Measurements from ENCODE around the gene URI1. TPM values are rescaled to one million over a fixed set of nuclear protein-coding genes. Genes with fewer than 3 reads are reported as not detected.
A peak's percentile ranks its signal among the peaks of the same experiment; 100 is the strongest.

Gene URI1
- total RNA-seq, 1 experiment from 2014 or later = 71.0 TPM

DNA sequence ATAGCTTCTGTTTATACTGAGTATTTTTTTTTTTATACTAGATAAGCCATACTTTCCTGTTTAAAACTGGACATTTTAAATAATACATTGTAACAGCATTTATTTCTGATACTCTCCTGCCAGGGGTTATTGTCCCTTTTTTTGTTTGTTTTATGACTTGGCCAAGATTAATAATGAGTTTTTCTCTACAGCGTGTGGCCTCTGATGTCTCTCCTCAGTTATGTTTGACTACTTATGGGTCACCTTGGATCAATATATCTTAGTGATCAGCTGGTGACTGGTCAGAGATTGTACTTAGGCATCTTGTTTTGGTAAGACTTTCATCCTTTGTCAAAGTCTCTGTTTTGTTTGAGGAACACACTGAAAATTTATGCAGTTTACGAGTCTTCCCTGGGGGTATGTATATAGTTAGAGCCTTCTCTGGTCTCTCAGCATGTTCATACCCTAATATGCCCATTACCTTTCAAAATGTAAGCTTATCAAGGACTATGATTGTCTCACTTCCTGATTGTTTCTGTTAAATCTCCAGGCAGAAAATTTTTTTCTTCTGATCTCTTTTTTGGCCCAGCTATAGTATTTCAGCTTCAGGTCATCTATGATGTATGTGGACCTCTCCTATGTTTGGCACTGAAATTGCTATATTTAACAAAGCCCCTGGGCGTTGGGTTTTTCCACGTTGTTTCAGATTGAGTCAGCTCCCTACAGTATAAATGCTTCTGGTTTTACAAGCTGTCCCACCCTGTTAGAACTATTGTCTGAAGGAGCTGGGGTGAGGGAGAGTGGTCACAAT is 87.9 kb downstream of the URI1 start:
- Histone ChIP-seq H3K27me3 (ENCODE audit: control insufficient read depth, insufficient read depth, low read length) (no peaks in the 10 kb centered on the region), H3K4me3 (ENCODE audit: low read depth in 2 of 2, low read length in 2 of 2) (no peak overlapping the region), H3K36me3 (ENCODE audit: control insufficient read depth, insufficient read depth, low read length) (no peaks in the 10 kb centered on the region), H3K27ac (ENCODE audit: low read length) (no peak overlapping the region), H3K4me1 (ENCODE audit: control insufficient read depth, insufficient read depth, low read length) (no peaks in the 10 kb centered on the region; the same call in 1 of the 2 replicates), H3K9me3 (ENCODE audit: control insufficient read depth, insufficient read depth, low read depth, low read length) (0 out of 2 replicates have a peak, but pooled peaks cover 3% of the 10 kb centered on the region)
- DNase-seq (ENCODE audit: low read depth, low spot score) (no peak), ATAC-seq (0 out of 2 replicates have a peak, but pooled peaks have one; percentile 38)
- no TSS peak for BruUV-seq (replicated peaks)
- TF ChIP-seq SIN3A (IDR thresholded peaks at IDR 0.05; ENCODE audit: borderline replicate concordance, insufficient read depth, low read depth, low read length) = no peak
- TF ChIP-seq POLR2AphosphoS5 (IDR thresholded peaks at IDR 0.05; ENCODE audit: low read depth, low read length) = no peak
- no peak for TF ChIP-seq TCF7L2 (IDR thresholded peaks at IDR 0.05; ENCODE audit: low read depth, low read length)
- TF ChIP-seq, protein P1, sequence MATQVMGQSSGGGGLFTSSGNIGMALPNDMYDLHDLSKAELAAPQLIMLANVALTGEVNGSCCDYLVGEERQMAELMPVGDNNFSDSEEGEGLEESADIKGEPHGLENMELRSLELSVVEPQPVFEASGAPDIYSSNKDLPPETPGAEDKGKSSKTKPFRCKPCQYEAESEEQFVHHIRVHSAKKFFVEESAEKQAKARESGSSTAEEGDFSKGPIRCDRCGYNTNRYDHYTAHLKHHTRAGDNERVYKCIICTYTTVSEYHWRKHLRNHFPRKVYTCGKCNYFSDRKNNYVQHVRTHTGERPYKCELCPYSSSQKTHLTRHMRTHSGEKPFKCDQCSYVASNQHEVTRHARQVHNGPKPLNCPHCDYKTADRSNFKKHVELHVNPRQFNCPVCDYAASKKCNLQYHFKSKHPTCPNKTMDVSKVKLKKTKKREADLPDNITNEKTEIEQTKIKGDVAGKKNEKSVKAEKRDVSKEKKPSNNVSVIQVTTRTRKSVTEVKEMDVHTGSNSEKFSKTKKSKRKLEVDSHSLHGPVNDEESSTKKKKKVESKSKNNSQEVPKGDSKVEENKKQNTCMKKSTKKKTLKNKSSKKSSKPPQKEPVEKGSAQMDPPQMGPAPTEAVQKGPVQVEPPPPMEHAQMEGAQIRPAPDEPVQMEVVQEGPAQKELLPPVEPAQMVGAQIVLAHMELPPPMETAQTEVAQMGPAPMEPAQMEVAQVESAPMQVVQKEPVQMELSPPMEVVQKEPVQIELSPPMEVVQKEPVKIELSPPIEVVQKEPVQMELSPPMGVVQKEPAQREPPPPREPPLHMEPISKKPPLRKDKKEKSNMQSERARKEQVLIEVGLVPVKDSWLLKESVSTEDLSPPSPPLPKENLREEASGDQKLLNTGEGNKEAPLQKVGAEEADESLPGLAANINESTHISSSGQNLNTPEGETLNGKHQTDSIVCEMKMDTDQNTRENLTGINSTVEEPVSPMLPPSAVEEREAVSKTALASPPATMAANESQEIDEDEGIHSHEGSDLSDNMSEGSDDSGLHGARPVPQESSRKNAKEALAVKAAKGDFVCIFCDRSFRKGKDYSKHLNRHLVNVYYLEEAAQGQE (IDR thresholded peaks at IDR 0.05; ENCODE audit: insufficient read depth in 1 of 2, low read depth in 2 of 2, low read length in 1 of 2) = no peak
- TF ChIP-seq, protein P2, sequence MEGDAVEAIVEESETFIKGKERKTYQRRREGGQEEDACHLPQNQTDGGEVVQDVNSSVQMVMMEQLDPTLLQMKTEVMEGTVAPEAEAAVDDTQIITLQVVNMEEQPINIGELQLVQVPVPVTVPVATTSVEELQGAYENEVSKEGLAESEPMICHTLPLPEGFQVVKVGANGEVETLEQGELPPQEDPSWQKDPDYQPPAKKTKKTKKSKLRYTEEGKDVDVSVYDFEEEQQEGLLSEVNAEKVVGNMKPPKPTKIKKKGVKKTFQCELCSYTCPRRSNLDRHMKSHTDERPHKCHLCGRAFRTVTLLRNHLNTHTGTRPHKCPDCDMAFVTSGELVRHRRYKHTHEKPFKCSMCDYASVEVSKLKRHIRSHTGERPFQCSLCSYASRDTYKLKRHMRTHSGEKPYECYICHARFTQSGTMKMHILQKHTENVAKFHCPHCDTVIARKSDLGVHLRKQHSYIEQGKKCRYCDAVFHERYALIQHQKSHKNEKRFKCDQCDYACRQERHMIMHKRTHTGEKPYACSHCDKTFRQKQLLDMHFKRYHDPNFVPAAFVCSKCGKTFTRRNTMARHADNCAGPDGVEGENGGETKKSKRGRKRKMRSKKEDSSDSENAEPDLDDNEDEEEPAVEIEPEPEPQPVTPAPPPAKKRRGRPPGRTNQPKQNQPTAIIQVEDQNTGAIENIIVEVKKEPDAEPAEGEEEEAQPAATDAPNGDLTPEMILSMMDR (IDR thresholded peaks at IDR 0.05) = no peak
- ChIA-PET POLR2A (interaction anchor here (0.7 kb wide), 1 partner anchor 39 kb away, joined by 4 read pairs; no protein-coding TSS in a partner anchor), CTCF (no interaction called here)
- in situ Hi-C loops (cut with HindIII; ENCODE audit: low pct_unique_long_range_greater_than_20kb, low sequenced_read_pairs) = no loop called here
- intact Hi-C loops (cut with micrococcal nuclease; ENCODE audit: unreplicated experiment) = no loop called here

DNA sequence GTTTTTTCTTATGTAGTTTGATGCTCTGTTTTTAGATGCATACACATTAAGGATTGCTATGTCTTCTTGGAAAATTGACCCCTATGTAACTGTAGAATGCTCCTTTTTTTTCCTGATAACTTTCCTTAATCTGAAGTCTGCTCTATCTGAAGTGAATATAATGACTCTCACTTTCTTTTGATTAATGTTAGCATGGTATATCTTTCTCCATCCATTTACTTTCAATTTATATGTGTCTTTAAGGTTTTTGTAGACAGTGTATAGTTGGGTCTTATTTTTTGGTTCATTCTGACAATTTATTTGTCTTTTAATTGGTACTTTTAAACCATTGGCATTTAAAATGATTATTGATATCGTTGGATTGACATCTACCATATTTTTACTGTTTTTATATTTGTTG is 92.3 kb downstream of the URI1 start:
- Histone ChIP-seq H3K27me3 (ENCODE audit: control insufficient read depth, insufficient read depth, low read length) (no peaks in the 10 kb centered on the region), H3K9me3 (ENCODE audit: control insufficient read depth, insufficient read depth, low read depth, low read length) (0 out of 2 replicates have a peak, but pooled peaks cover 3% of the 10 kb centered on the region), H3K27ac (ENCODE audit: low read length) (no peak overlapping the region), H3K36me3 (ENCODE audit: control insufficient read depth, insufficient read depth, low read length) (no peaks in the 10 kb centered on the region), H3K4me1 (ENCODE audit: control insufficient read depth, insufficient read depth, low read length) (no peaks in the 10 kb centered on the region), H3K4me3 (ENCODE audit: low read depth in 2 of 2, low read length in 2 of 2) (no peak overlapping the region)
- intact Hi-C loops (cut with micrococcal nuclease; ENCODE audit: unreplicated experiment) (no loop called here), in situ Hi-C loops (cut with HindIII; ENCODE audit: low pct_unique_long_range_greater_than_20kb, low sequenced_read_pairs) (no loop called here)
- ChIA-PET POLR2A (no interaction called here), CTCF (no interaction called here)
- TF ChIP-seq TCF7L2 (IDR thresholded peaks at IDR 0.05; ENCODE audit: low read depth, low read length) = no peak
- TF ChIP-seq, protein P1 (IDR thresholded peaks at IDR 0.05; ENCODE audit: insufficient read depth in 1 of 2, low read depth in 2 of 2, low read length in 1 of 2) = no peak
- TF ChIP-seq, protein P2 (IDR thresholded peaks at IDR 0.05) = no peak
- no peak for TF ChIP-seq SIN3A (IDR thresholded peaks at IDR 0.05; ENCODE audit: borderline replicate concordance, insufficient read depth, low read depth, low read length)
- no peak for TF ChIP-seq POLR2AphosphoS5 (IDR thresholded peaks at IDR 0.05; ENCODE audit: low read depth, low read length)
- DNase-seq (ENCODE audit: low read depth, low spot score) (no peak), ATAC-seq (no peak)
- no TSS peak for BruUV-seq (replicated peaks)
